A549 (cell line): ENCODE measurements around the gene IL5. TPM values are rescaled to one million over a fixed set of nuclear protein-coding genes. Genes with fewer than 3 reads are reported as not detected.
A peak's percentile ranks its signal among the peaks of the same experiment; 100 is the strongest.

Source experiments
- ATAC-seq, 2 experiments: fragments of 200-7000 bp in 1 of 2; fragments of >200 bp in 1 of 2; cut with Nextera tagmentation in 1 of 2; cut with Tn5 transposase in 1 of 2; 3 replicates each; pipeline versions ENCODE4 v1.8.0 to v1.9.1; 2018 to 2020; ENCODE audit warnings: mild to moderate bottlenecking in 1 of 2, moderate library complexity in 1 of 2
- CTCF ChIA-PET: fragments of 300-600 bp; sonication (Branson Sonifier 250); formaldehyde crosslinking; extraction: SDS; loops from one replicate; lab custom pipeline; 2021; ENCODE audit warnings: antibody characterized with exemption, inconsistent platforms; lab: Yijun Ruan, JAX
- POLR2A ChIA-PET: fragments of 350-600 bp; formaldehyde crosslinking; extraction: SDS; loops from one replicate; lab custom pipeline; 2021; ENCODE audit warnings: antibody characterized with exemption, inconsistent platforms; lab: Yijun Ruan, JAX
- DNase-seq, 2 experiments: peaks; one replicate each; pipeline versions ENCODE4 v3.0.0 to v3.0.0-alpha.2; 2011 to 2016; ENCODE audit warnings: low read depth in 1 of 2, low spot score in 1 of 2
- FAIRE-seq: peaks from 2 replicates; lab custom pipeline; 2011; peaks lifted over from hg19 to GRCh38; lab: Jason Lieb, UNC
- H3K27ac ChIP-seq, 2 experiments: fragments of >200 bp; sonication (Bioruptor Twin); formaldehyde crosslinking; 3 replicates each; pipeline ENCODE4 v1.5.1; 2016 to 2017
- H3K4me1 ChIP-seq: fragments of >200 bp; sonication (Bioruptor Twin); formaldehyde crosslinking; 3 replicates; pipeline ENCODE4 v1.6.1; 2016
- H3K4me2 ChIP-seq: fragments of >200 bp; sonication (Bioruptor Twin); formaldehyde crosslinking; 3 replicates; pipeline ENCODE4 v1.6.1; 2016
- H3K4me3 ChIP-seq: fragments of >200 bp; sonication (Bioruptor Twin); formaldehyde crosslinking; 3 replicates; pipeline ENCODE4 v1.5.1; 2016
- H3K9me3 ChIP-seq: fragments of >200 bp; sonication (Bioruptor Twin); formaldehyde crosslinking; 3 replicates; pipeline ENCODE4 v1.6.1; 2016
- BHLHE40 ChIP-seq: IDR thresholded peaks from 2 replicates; pipeline ENCODE4 v1.6.1; 2012; ENCODE audit warnings: low read depth, low read length, inconsistent platforms
- CBX2 ChIP-seq: fragments of 200-600 bp; sonication (generic); IDR thresholded peaks from 2 replicates; pipeline ENCODE4 v1.6.1; 2016; ENCODE audit warnings: low read depth, mild to moderate bottlenecking, borderline replicate concordance
- CHD4 ChIP-seq: fragments of 200-600 bp; sonication (generic); IDR thresholded peaks from 2 replicates; pipeline ENCODE4 v1.6.1; 2016; ENCODE audit warnings: antibody characterized with exemption, mild to moderate bottlenecking, borderline replicate concordance
- CTCF ChIP-seq: fragments of >200 bp; sonication (Bioruptor Twin); formaldehyde crosslinking; IDR thresholded peaks from 3 replicates; pipeline ENCODE4 v1.5.1; 2016
- E2F6 ChIP-seq: IDR thresholded peaks from 2 replicates; pipeline ENCODE4 v1.6.1; 2012; ENCODE audit warnings: low read depth, borderline replicate concordance
- EHF ChIP-seq: fragments of 250-450 bp; sonication (Bioruptor Pico); IDR thresholded peaks from 2 replicates; pipeline ENCODE4 v1.5.0; 2020; ENCODE audit warnings: mild to moderate bottlenecking
- EHMT2 ChIP-seq: fragments of 200-600 bp; sonication (generic); IDR thresholded peaks from 2 replicates; pipeline ENCODE4 v1.6.1; 2016; ENCODE audit warnings: antibody characterized with exemption, low read depth, mild to moderate bottlenecking, moderate library complexity
- ELK1 ChIP-seq: fragments of 150-350 bp; IDR thresholded peaks from 2 replicates; pipeline ENCODE4 v1.6.1; 2014; ENCODE audit warnings: low read depth, mild to moderate bottlenecking, low read length
- ESRRA ChIP-seq: fragments of 150-350 bp; IDR thresholded peaks from 2 replicates; pipeline ENCODE4 v1.6.1; 2014; ENCODE audit warnings: mild to moderate bottlenecking, low read length, borderline replicate concordance
- FOSL2 ChIP-seq, 2 experiments: fragments of 450-650 bp in 1 of 2; fragments of >200 bp in 1 of 2; sonication (Bioruptor Twin) in 1 of 2; formaldehyde crosslinking; IDR thresholded peaks; 2 replicates each; pipeline versions ENCODE4 v1.5.0 to v1.6.1; 2016 to 2020; ENCODE audit warnings: mild to moderate bottlenecking in 1 of 2, moderate library complexity in 1 of 2
- GATA3 ChIP-seq: IDR thresholded peaks from 2 replicates; pipeline ENCODE4 v1.6.1; 2012; ENCODE audit warnings: borderline replicate concordance
- HMGXB4 ChIP-seq: fragments of 250-450 bp; sonication (Bioruptor Pico); IDR thresholded peaks from 2 replicates; pipeline ENCODE4 v1.5.0; 2021; ENCODE audit warnings: mild to moderate bottlenecking, moderate library complexity, borderline replicate concordance
- HOXA7 ChIP-seq: fragments of 250-450 bp; sonication (Bioruptor Pico); IDR thresholded peaks from 2 replicates; pipeline ENCODE4 v1.5.0; 2020; ENCODE audit warnings: mild to moderate bottlenecking, moderate library complexity
- HOXB5 ChIP-seq: fragments of 250-450 bp; sonication (Bioruptor Pico); IDR thresholded peaks from 2 replicates; pipeline ENCODE4 v1.5.0; 2020; ENCODE audit warnings: mild to moderate bottlenecking, moderate library complexity
- JUNB ChIP-seq: fragments of >200 bp; sonication (Bioruptor Twin); formaldehyde crosslinking; IDR thresholded peaks from 2 replicates; pipeline ENCODE4 v1.6.1; 2016
- KDM1A ChIP-seq: fragments of 200-600 bp; sonication (generic); IDR thresholded peaks from 2 replicates; pipeline ENCODE4 v1.6.1; 2016; ENCODE audit warnings: low read depth, mild to moderate bottlenecking
- MYC ChIP-seq: IDR thresholded peaks from 2 replicates; pipeline ENCODE4 v1.6.1; 2012; ENCODE audit warnings: mild to moderate bottlenecking, inconsistent platforms, low read length, improper control_type of control experiment, borderline replicate concordance
- NFE2L2 ChIP-seq: fragments of 150-350 bp; conservative IDR thresholded peaks from 2 replicates; pipeline ENCODE4 v1.6.1; 2014; ENCODE audit warnings: low read length
- NR3C1 ChIP-seq: fragments of >200 bp; sonication (Bioruptor Twin); formaldehyde crosslinking; IDR thresholded peaks from 3 replicates; pipeline ENCODE4 v1.6.1; 2017
- PHF8 ChIP-seq: fragments of 200-600 bp; sonication (generic); IDR thresholded peaks from 2 replicates; pipeline ENCODE4 v1.6.1; 2016; ENCODE audit warnings: low read depth, mild to moderate bottlenecking, antibody characterized with exemption, moderate library complexity, borderline replicate concordance
- POLR2A ChIP-seq: IDR thresholded peaks from 2 replicates; pipeline ENCODE4 v1.6.1; 2012; ENCODE audit warnings: mild to moderate bottlenecking, low read length
- POLR2AphosphoS2 ChIP-seq: conservative IDR thresholded peaks from 2 replicates; pipeline ENCODE4 v1.6.1; 2012; ENCODE audit warnings: low read length, improper control_type of control experiment, inconsistent platforms
- RAD21 ChIP-seq, 2 experiments: fragments of >200 bp in 1 of 2; sonication (Bioruptor Twin) in 1 of 2; formaldehyde crosslinking in 1 of 2; IDR thresholded peaks in 1 of 2; conservative IDR thresholded peaks in 1 of 2; 2 replicates in 1 of 2; 3 replicates in 1 of 2; pipeline ENCODE4 v1.6.1; 2012 to 2018; ENCODE audit warnings: inconsistent platforms in 1 of 2
- RARB ChIP-seq: fragments of 250-450 bp; sonication (Bioruptor Pico); IDR thresholded peaks from 2 replicates; pipeline ENCODE4 v1.8.0; 2021; ENCODE audit warnings: mild to moderate bottlenecking, moderate library complexity
- RCOR1 ChIP-seq: fragments of 150-350 bp; IDR thresholded peaks from 2 replicates; pipeline ENCODE4 v1.6.1; 2014; ENCODE audit warnings: antibody characterized with exemption, low read length, low read depth
- RNF2 ChIP-seq: fragments of 200-600 bp; sonication (generic); IDR thresholded peaks from 2 replicates; pipeline ENCODE4 v1.6.1; 2016; ENCODE audit warnings: low read depth, mild to moderate bottlenecking, antibody characterized with exemption, moderate library complexity, borderline replicate concordance
- SREBF2 ChIP-seq: fragments of 450-650 bp; IDR thresholded peaks from 2 replicates; pipeline ENCODE4 v1.6.1; 2014; ENCODE audit warnings: mild to moderate bottlenecking, moderate library complexity
- TFCP2L1 ChIP-seq: fragments of 250-450 bp; sonication (Bioruptor Pico); IDR thresholded peaks from 2 replicates; pipeline ENCODE4 v1.5.0; 2021; ENCODE audit warnings: mild to moderate bottlenecking
- TP53 ChIP-seq: fragments of 250-450 bp; sonication (Bioruptor Pico); IDR thresholded peaks from 2 replicates; pipeline ENCODE4 v1.5.0; 2021; ENCODE audit warnings: mild to moderate bottlenecking, moderate library complexity
- USF2 ChIP-seq: fragments of 450-650 bp; IDR thresholded peaks from 2 replicates; pipeline ENCODE4 v1.6.1; 2014; ENCODE audit warnings: antibody characterized with exemption
- ZC3H11A ChIP-seq: fragments of 450-650 bp; IDR thresholded peaks from 2 replicates; pipeline ENCODE4 v1.6.1; 2014; ENCODE audit warnings: antibody characterized with exemption, mild to moderate bottlenecking
- ZNF302 ChIP-seq: fragments of 250-450 bp; sonication (Bioruptor Pico); IDR thresholded peaks from 2 replicates; pipeline ENCODE4 v1.9.0; 2021; ENCODE audit warnings: inconsistent platforms, mild to moderate bottlenecking, moderate library complexity
- WGBS: methylation state at CpG from one replicate; pipeline ENCODE4 v1.1.6; 2017; ENCODE audit errors: missing lambda C conversion rate; 5-methylcytosine and 5-hydroxymethylcytosine counted together
- polyA plus RNA-seq, 4 experiments: library from polyadenylated mRNA; depleted of rRNA in 3 of 4; stranded (reverse); fragments of >200 nt; fragmentation: RNase III in 1 of 4; extraction: RNeasy Plus Mini Kit Qiagen cat#74134 plus additional on column Dnase treatment in 1 of 4; gene quantifications; 2 replicates in 3 of 4; 3 replicates in 1 of 4; pipeline ENCODE4 v1.2.3, GENCODE V29; 2011 to 2017

The IL5 gene
- polyA plus RNA-seq, 2 of the 4 experiments (the other 2 are of a cell fraction), result not detected

- no peak for TF ChIP-seq EHMT2
Measured at GRCh38 chr5:132497488-132497997, 45.8 kb downstream of the IL5 start (continued).

- Histone ChIP-seq H3K9me3 (no peaks in the 10 kb centered on the region), H3K4me2 (peak overlapping the region; percentile 90), H3K4me1 (peaks cover 49% of the 10 kb centered on the region), H3K27ac (peak overlapping the region; percentile 88 to 97), H3K4me3 (peak overlapping the region; percentile 56)
- FAIRE-seq (no peak), DNase-seq (peak; percentile 83 to 87), ATAC-seq (peak; percentile 72 to 82)
- WGBS, result 3% methylated on average over 24 of the region's 62 CpGs
- POLR2A ChIA-PET, result interaction anchor here (0.6 to 4.6 kb wide), 27 partner anchors 8 to 1465 kb away, joined by 3 to 49 read pairs (median 4); partner anchors contain the start of genes RAD50, SLC22A4 and SLC22A5
- CTCF ChIA-PET, result interaction anchor here (1.0 to 12.9 kb wide), 9 partner anchors 9 to 323 kb away, joined by 3 to 217 read pairs (median 12); no protein-coding TSS in a partner anchor
- TF ChIP-seq BHLHE40, result no peak
- TF ChIP-seq RAD21 (conservative IDR thresholded peaks at IDR 0.05 in 1 of 2, IDR thresholded peaks at IDR 0.05 in 1 of 2), result no peak
- TF ChIP-seq E2F6, result 0 out of 2 replicates have a peak, but pooled peaks have one; percentile 21
- TF ChIP-seq ESRRA, result no peak
- TF ChIP-seq TFCP2L1 (CRISPR knock-in tag), result 0 out of 2 replicates have a peak, but pooled peaks have one; percentile 28
- no peak for TF ChIP-seq RNF2
- TF ChIP-seq HOXA7 (CRISPR knock-in tag), result no peak
- no peak for TF ChIP-seq SREBF2
- TF ChIP-seq RCOR1, result no peak
- TF ChIP-seq ZC3H11A, result no peak
- no peak for TF ChIP-seq HOXB5
- TF ChIP-seq TP53, result no peak
- TF ChIP-seq GATA3, result no peak
- TF ChIP-seq HMGXB4 (CRISPR knock-in tag), result no peak
- no peak for TF ChIP-seq USF2
- TF ChIP-seq MYC, result no peak
- no peak for TF ChIP-seq NFE2L2
- TF ChIP-seq CBX2, result no peak
- no peak for TF ChIP-seq ELK1
- TF ChIP-seq KDM1A, result no peak
- TF ChIP-seq CHD4, result 0 out of 2 replicates have a peak, but pooled peaks have one; percentile 68
- TF ChIP-seq ZNF302 (CRISPR knock-in tag), result no peak
- TF ChIP-seq NR3C1, result no peak
- peak; percentile 81 for TF ChIP-seq POLR2A
- TF ChIP-seq RARB (CRISPR knock-in tag), result no peak
- no peak for TF ChIP-seq CTCF
- TF ChIP-seq POLR2AphosphoS2, result no peak
- TF ChIP-seq FOSL2 (IDR thresholded peaks at IDR 0.05), result no peak
- no peak for TF ChIP-seq FOSL2 (CRISPR knock-in tag; IDR thresholded peaks at IDR 0.05)
- TF ChIP-seq EHF (CRISPR knock-in tag), result no peak
- peak; percentile 78; the same call in 1 of the 2 replicates for TF ChIP-seq PHF8
- TF ChIP-seq JUNB, result no peak
Measured at GRCh38 chr5:132496631-132497487, 46.5 kb downstream of the IL5 start.
